ENCODE results near the gene TNFRSF12A.

Gene TNFRSF12A

GRCh38 chr16:3021449-3022207 lies 1.5 kb downstream of the TNFRSF12A start:
- peak overlapping the region; percentile 80 for H3K4me3 ChIP-seq (ENCODE audit: low read depth, low read length)
- DNase-seq (ENCODE audit: low read depth, low spot score) = peak; percentile 98
- TF ChIP-seq CTCF (IDR thresholded peaks at IDR 0.05; ENCODE audit: low read depth, low read length) = peak; percentile 39
- in situ Hi-C loops (cut with HindIII; ENCODE audit: low sequenced_read_pairs) = no loop called here

- no peak for TF ChIP-seq CTCF (IDR thresholded peaks at IDR 0.05; ENCODE audit: low read depth, low read length)
- DNase-seq (ENCODE audit: low read depth, low spot score) = peak; percentile 97
- peak overlapping the region; percentile 80 for H3K4me3 ChIP-seq (ENCODE audit: low read depth, low read length)
- in situ Hi-C loops (cut with HindIII; ENCODE audit: low sequenced_read_pairs) = no loop called here
These were observed 2.1 kb downstream of the TNFRSF12A start for GRCh38 chr16:3022208-3022683.

- in situ Hi-C loops (cut with HindIII; ENCODE audit: low sequenced_read_pairs) = no loop called here
- TF ChIP-seq CTCF (IDR thresholded peaks at IDR 0.05; ENCODE audit: low read depth, low read length) = no peak
- peak overlapping the region; percentile 80 for H3K4me3 ChIP-seq (ENCODE audit: low read depth, low read length)
- DNase-seq (ENCODE audit: low read depth, low spot score) = peak; percentile 51
These were observed 2.7 kb downstream of the TNFRSF12A start for GRCh38 chr16:3022684-3023414.

- H3K4me3 ChIP-seq (ENCODE audit: low read depth, low read length) = peak overlapping the region; percentile 80
- DNase-seq (ENCODE audit: low read depth, low spot score) = no peak
- no peak for TF ChIP-seq CTCF (IDR thresholded peaks at IDR 0.05; ENCODE audit: low read depth, low read length)
- in situ Hi-C loops (cut with HindIII; ENCODE audit: low sequenced_read_pairs) = no loop called here
These were observed 3.2 kb downstream of the TNFRSF12A start for GRCh38 chr16:3023415-3023668.

GRCh38 chr16:3023669-3024478 lies 3.7 kb downstream of the TNFRSF12A start, which contains the start of the genes HCFC1R1 and THOC6:
Gene HCFC1R1, minus strand, starts transcription at chr16:3023942. Its CDS starts 1 bp downstream, at chr16:3023941.
Gene THOC6, plus strand, starts transcription at chr16:3024035. Its CDS starts 292 bp downstream, at chr16:3024327.
- DNase-seq (ENCODE audit: low read depth, low spot score) = peak; percentile 99
- no peak for TF ChIP-seq CTCF (IDR thresholded peaks at IDR 0.05; ENCODE audit: low read depth, low read length)
- H3K4me3 ChIP-seq (ENCODE audit: low read depth, low read length) = peak within 1 kb of the TSS; percentile 80
- in situ Hi-C loops (cut with HindIII; ENCODE audit: low sequenced_read_pairs) = no loop called here
